Hematopoietic multipotent progenitor cell treated with erythropoietin and hydrocortisone succinate and interleukin-3 and kit ligand, for 15 days (in vitro differentiated cells): Measurements from ENCODE around the gene DRD2.
A peak's percentile ranks its signal among the peaks of the same experiment; 100 is the strongest.

Source experiments
- DNase-seq: peaks from one replicate; pipeline ENCODE4 v3.0.0-alpha.2; 2015; ENCODE audit warnings: low spot score

The DRD2 gene

GRCh38 chr11:113484223-113484622 is 9.0 kb upstream of the DRD2 start:
- no peak for DNase-seq

DNA sequence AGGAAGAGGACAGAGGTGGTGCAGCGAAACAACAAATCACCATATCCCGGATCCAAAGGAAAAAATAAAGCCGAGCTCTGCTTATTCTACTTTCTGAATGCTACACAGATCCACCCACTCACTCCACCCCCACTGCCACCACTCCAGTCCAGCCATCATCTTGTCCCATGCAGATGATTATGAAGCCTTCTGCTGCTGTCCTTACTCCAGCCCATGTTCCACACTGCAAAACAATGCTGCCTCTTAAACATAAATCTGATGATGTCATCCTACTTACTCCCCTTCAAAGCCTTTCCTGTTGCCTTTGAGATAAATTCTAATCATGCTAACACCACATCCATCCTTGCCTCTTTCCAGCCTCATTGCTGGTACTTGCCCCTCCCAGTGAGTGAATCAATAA is 6.5 kb upstream of the DRD2 start:
- no peak for DNase-seq

DNA sequence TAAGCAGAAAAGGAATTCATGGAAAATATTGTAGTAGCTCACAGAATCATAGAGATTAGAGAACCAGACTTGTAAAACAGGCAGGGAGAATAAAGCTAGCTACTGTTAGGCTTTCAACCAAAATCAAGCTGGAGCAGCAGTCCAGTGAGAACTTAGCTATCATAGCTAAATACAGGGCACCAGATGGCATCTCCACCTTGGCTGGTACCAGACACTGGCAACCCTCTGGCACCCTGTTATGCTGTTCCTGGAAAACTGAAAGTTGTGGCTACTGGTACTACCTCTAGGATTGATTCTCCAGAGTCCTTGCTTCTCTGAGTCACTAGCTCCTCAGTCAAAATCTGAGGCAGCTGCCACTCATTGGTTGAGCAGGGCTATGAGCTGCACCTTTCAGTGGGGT is 6.0 kb upstream of the DRD2 start:
- no peak for DNase-seq

DNA sequence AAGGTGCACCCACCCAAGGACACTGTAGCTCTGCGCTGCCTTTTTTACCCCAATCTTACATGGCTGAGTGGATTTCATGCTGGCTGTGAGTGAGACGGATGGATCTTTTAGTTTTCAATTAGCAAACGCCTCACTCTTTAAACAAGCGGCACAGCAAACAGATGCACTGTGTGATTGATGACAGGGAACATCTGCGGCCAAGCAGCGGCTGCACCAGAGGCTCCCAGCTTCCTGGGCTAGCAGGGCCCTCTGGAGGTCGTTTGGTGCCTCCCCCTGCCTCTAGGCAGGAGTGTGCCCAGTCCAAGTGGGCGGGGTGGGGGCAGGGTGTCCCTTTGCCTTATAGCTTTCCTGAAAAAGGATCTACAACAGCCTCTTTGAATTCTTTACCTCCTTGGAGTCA is 2.1 kb upstream of the DRD2 start:
- DNase-seq, result no peak

DNA sequence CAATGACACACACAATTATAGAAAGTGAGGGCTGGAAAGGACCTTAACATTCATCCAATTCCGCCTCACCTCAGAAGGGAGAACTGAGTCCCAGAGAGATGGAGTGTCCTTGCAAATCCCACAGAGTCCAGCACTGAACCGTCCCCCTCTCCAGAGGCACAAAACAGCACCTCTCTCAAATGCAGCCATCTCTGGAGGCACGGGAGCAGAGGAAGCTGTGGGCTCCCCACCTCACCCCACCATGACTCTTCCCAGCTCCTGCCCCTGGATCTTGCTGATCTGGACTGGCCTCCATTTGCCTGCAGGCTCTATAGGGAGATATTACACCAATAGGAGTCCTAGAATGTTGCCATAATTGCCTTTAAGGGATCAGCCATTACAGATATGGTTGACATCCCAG is 1.4 kb upstream of the DRD2 start:
- no peak for DNase-seq

GRCh38 chr11:113474362-113475159 is 637 bp downstream of the DRD2 start:
- DNase-seq, result peak; percentile 34

- DNase-seq, result no peak
Measured at GRCh38 chr11:113473983-113474361, 1.2 kb downstream of the DRD2 start.

DNA sequence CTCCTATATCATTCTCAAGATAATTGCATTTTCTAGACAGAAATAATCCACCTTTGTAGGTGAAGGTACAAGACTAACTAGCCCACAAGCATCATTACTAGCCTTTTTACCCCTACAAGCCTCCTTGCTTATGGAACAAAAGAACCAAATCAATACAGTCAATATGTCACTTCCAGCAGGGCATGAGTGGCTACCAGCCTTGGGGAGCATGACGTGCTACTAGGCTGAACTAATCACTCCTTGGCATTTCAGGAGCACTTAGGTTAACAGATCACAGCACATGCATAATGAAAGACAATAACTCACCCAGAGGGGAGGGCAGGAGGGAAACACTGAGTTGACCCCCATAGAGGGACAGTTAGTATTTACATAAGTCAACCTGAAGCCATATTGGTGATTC is 2.7 kb downstream of the DRD2 start:
- DNase-seq, result no peak

GRCh38 chr11:113470233-113470632 is 5.0 kb downstream of the DRD2 start:
- DNase-seq, result no peak

- no peak for DNase-seq
Measured at GRCh38 chr11:113468726-113469345, 6.4 kb downstream of the DRD2 start.

DNA sequence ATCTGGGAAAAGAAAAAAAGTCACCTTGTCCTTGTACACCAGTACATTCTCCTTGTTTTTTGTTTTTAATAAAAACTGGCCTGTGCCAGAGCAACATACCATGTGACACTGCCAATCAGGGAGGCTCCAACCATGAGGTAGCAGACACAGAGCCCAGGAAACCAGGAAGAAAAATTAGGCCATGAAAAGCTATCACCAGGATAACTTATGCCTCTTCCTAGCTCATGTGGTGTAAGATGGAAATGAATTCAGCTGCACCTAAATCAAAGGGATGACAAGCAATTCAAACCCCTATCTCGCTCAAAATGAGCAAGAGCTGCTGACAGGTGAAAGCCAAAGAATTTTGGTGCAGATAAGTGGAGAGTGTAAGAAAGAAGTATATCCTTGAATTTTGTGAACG is 7.7 kb downstream of the DRD2 start:
- no peak for DNase-seq

DNA sequence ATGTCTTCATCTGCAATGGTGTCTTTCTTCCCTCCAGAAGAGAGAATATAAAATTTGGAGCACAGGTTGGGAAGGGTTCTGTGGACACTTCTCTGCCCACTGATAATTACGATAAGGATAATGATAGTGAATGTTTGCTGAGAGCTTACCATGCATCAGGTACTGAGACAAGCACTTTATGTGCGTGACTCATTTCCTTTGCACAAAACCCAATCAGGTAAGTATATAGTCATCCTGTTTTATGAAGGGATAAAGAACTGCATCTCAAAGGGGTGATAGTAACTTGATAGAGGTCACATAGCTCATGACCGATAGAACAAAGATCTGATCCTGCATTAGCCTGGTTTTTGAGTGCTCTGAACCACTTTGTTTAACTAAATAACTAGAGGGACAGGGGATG is 9.4 kb downstream of the DRD2 start:
- DNase-seq, result no peak

GRCh38 chr11:113464416-113464815 is 10.8 kb downstream of the DRD2 start:
- DNase-seq, result no peak

- DNase-seq, result no peak
Measured at GRCh38 chr11:113462830-113463229, 12.4 kb downstream of the DRD2 start.

GRCh38 chr11:113461639-113462038 is 13.6 kb downstream of the DRD2 start:
- no peak for DNase-seq

DNA sequence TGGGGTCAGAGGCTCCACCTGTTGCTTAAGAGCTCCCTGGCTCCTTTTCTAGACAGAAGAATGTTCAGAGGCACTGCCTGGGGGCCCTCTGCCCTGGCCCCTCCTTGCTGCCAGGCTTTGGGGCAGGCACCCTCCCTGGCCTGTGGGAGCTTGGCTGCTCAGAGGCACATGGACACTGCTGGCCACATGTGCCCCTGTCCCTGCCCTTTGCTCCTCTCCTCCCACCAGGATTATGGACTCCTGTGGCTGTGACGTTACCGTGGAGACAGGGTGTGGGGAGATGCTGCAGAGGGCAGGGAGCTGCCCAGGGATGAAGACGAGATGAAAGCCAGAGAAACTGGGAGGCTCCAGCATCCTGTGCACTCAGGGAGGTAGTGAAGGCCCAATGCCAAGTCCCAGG is 14.7 kb downstream of the DRD2 start:
- no peak for DNase-seq

GRCh38 chr11:113458189-113458588 is 17.0 kb downstream of the DRD2 start:
- DNase-seq, result no peak

GRCh38 chr11:113457784-113458183 is 17.4 kb downstream of the DRD2 start:
- no peak for DNase-seq

DNA sequence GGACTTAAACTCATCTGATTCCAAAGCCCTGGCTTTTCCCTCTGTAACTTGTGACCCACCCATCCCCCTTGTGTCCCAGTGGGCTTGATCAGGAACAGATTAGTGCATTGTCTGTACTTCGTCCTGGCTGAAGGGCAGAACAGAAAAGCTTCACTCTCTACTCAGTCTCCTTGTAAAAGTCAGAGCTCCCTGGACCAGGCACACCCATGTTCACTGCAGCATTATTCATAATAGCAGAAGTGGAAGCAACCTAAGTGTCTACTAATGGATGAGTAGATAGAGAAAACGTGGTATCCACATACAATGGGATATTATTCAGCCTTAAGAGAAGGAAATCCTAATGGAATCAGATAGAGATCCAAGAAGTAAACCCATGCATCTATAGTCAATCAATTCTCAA is 20.7 kb downstream of the DRD2 start:
- DNase-seq, result no peak

DNA sequence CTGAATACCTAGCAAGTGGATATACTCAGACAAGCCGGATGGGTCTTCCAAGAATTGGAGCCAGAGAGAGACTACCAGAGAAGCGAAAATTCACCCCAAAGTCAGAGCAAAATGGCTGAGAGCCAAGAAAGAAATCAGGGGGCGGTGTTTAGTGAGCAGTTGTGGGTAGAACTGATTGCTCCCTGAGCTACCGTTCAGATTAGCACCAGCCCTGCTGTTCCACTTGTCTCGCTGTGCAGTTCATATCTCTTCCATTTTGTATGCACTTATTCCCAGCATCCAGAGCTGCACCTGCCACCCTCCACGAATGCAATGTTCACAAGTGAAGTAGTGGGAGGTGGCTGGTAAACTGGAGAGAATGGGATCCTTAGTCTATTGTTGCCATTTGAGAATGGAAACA is 25.5 kb downstream of the DRD2 start:
- DNase-seq, result no peak

- DNase-seq, result no peak
Measured at GRCh38 chr11:113448316-113448677, 26.9 kb downstream of the DRD2 start.

DNA sequence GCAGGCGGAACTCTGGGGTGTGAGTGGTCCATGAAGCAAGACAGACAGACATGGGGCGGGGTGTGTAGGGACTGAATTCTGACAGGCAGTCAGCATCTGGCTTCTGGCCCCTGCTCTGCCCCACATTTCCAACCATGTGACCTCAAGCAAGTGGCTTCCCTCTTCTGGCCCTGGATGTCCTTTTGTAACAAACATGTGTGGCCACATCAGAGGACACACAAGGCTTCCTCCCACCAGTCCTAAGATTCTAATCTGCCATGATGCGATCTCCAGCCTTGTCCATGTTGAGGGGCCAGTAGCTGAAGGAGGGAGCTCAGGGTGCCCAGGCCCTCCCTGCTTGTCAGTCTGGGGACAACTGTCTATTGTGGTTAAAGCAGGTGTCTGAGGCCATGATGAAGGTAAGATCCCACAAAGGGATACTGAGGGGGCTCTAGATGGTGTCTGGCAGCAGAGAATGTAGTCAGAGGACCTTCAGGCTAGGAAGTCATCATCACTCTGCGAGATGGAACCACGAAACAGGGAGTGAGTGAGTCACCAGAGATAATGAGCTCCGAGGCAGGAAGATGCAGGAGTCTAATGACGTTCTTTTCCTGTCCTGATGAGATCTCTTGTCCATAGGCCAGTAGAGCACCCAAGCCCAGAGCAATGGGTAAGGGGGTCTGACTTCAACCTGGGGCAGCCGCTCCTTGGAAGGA is 27.4 kb downstream of the DRD2 start:
- DNase-seq, result no peak

DNA sequence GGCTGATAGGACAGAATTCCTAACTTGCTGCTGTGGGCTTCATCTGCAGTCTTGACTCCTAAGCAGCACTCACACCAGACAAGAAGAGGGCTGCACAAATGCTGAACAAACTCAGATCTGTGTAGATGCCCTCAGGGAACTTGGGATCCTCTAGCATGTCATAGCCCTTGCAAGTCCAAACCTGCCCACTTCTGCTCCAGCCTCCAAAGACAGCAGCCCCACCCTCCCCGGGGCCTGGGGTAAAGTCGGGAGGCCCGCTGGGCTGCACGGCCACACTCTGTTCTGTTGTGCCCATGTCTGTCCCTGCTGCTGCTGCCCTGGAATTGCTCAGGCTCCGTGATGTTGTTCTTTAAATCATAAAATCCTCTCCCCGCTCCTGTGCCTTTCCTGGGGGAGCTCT is 28.3 kb downstream of the DRD2 start:
- no peak for DNase-seq

DNA sequence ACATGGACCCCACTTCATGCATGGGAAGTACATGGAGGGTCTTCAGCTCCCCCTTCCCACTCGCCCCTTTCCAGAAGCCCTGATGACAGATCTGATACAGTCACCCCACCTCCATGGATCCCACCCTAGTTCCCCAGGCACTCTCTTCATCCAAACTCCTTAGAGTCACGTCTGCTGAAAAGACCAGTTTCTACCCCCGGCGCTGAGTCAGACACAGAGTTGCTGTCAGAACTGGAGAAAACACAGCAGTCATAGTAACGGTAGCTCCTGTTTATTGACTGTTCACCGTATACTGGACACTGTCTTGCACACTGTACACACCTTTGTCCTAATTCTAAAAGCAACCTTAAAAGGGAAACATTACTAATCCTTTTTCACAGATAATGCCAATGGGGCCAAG is 29.1 kb downstream of the DRD2 start:
- no peak for DNase-seq
